Measurements from ENCODE around the gene GGA3. TPM values are rescaled to one million over a fixed set of nuclear protein-coding genes. Genes with fewer than 3 reads are reported as not detected.
"Not testable (repeated sequence)": the region's sequence is repeated elsewhere in the genome, so short reads cannot be mapped to it uniquely, and the experiment has no call there.

Gene GGA3
- total RNA-seq, 2 experiments from 2014 or later: 80.2 to 86.1 TPM

DNA sequence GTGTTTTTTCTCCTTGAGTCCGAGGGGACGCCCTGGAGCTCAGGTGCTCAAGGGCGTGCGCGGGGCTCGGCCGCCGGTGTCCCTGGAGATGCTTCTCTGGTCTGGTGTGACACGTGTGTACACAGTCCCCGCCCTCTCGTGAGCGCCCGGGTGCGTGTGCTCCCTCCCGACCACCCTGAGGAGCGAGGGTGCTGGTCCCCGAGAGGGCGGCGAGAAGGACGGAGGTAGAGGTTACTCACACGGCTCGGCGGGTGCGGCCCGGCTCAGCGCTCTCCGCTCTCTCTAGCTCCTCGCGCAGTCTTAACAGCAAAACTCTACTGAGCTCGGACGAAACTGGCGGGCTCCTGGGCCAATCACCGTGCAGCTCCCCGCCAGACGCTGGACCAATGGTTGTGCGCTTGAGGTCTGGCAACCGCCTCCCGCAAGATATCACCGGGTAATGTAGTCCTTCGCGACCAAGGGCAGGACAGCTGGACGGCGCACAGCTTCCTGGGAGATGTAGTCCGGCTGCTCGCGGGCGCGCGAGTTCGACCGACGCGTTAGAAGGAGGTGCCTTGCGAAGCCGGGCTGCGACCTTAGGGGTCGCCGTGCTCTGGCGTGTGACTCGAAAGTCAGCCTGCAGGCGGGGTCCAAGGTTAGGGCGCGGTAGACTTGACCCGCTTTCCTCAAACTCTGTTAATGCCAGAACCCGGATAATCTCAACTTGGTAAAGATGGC, 27.9 kb upstream of the GGA3 start, which contains the start of gene SLC25A19:
Gene SLC25A19 (minus strand): TSS at position 319 of the 717 bp plus-strand sequence. CDS start 2,669 bp downstream, outside the sequence.
- ChIA-PET POLR2A (interaction anchor here (0.7 to 1.8 kb wide), 5 partner anchors 15 to 123 kb away, joined by 3 to 20 read pairs (median 7); partner anchors contain the start of gene MIF4GD), CTCF (interaction anchor here (0.6 to 3.0 kb wide), 14 partner anchors 8 to 235 kb away, joined by 3 to 50 read pairs (median 4); partner anchors contain the start of genes GGA3, MIF4GD and MRPS7)
- Mint-ChIP-seq H3K27ac (peak within 1 kb of the TSS; percentile 100), H3K36me3 (ENCODE audit: low read depth) (peaks cover 10% of the 10 kb centered on the region), H3K4me3 (peak within 1 kb of the TSS; percentile 98), H3K4me1 (peaks cover 22% of the 10 kb centered on the region), H3K27me3 (no peaks in the 10 kb centered on the region), H3K9me3 (no peaks in the 10 kb centered on the region)
- peak; percentile 99 for DNase-seq

GRCh38 chr17:75288770-75289114, 27.3 kb upstream of the GGA3 start:
- peak overlapping the region; percentile 100 for H3K27ac Mint-ChIP-seq
- H3K9me3 Mint-ChIP-seq: no peaks in the 10 kb centered on the region
- H3K4me3 Mint-ChIP-seq: peak overlapping the region; percentile 98
- CTCF ChIA-PET: interaction anchor here (0.6 to 3.0 kb wide), 12 partner anchors 9 to 235 kb away, joined by 3 to 50 read pairs (median 4); partner anchors contain the start of genes GGA3 and MIF4GD
- peaks cover 11% of the 10 kb centered on the region for H3K36me3 Mint-ChIP-seq (ENCODE audit: low read depth)
- peaks cover 21% of the 10 kb centered on the region for H3K4me1 Mint-ChIP-seq
- POLR2A ChIA-PET: interaction anchor here (0.7 to 1.8 kb wide), 5 partner anchors 14 to 124 kb away, joined by 3 to 20 read pairs (median 7); partner anchors contain the start of gene MIF4GD
- peak; percentile 62 for DNase-seq
- H3K27me3 Mint-ChIP-seq: no peaks in the 10 kb centered on the region

DNA sequence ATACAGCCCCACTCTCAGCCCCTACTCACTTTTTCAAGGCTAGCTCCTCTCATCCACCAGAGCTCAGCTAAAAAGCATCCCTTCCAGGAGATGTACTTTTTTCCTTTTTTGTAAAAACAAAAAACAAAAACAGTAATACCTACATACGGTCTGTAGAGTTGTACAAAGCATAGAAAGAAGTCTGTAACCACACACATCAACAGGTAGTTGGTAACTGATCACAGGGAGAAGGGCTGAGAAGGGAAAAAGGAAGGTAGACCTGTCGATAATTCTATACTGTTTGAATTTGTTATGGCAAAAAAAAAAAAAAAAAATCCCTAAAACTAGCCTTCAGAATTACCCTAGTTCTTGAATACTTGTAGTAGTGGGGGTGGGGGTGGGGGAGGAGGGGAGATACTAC, 27.0 kb upstream of the GGA3 start:
- Mint-ChIP-seq H3K9me3 (no peaks in the 10 kb centered on the region), H3K4me1 (peaks cover 21% of the 10 kb centered on the region)
- CTCF ChIA-PET: interaction anchor here (0.6 to 3.0 kb wide), 9 partner anchors 9 to 235 kb away, joined by 3 to 50 read pairs (median 3); partner anchors contain the start of genes GGA3 and MIF4GD

GRCh38 chr17:75287221-75287620, 25.8 kb upstream of the GGA3 start:
- Mint-ChIP-seq H3K27ac (peak overlapping the region; percentile 100), H3K9me3 (no peaks in the 10 kb centered on the region), H3K4me1 (peaks cover 21% of the 10 kb centered on the region), H3K4me3 (peak overlapping the region; percentile 25), H3K27me3 (no peaks in the 10 kb centered on the region), H3K36me3 (ENCODE audit: low read depth) (peaks cover 17% of the 10 kb centered on the region)
- POLR2A ChIA-PET: no interaction called here
- DNase-seq: no peak
- CTCF ChIA-PET: interaction anchor here (1.1 to 3.7 kb wide), 2 partner anchors 16 to 47 kb away, joined by 3 to 27 read pairs; partner anchors contain the start of gene MIF4GD

More for the DNA sequence above, 27.0 kb upstream of the GGA3 start:
- Mint-ChIP-seq H3K27ac (peak overlapping the region; percentile 100), H3K4me3 (peak overlapping the region; percentile 98), H3K27me3 (no peaks in the 10 kb centered on the region), H3K36me3 (ENCODE audit: low read depth) (peaks cover 15% of the 10 kb centered on the region)
- DNase-seq: no peak
- POLR2A ChIA-PET: interaction anchor here (1.8 kb wide), 1 partner anchor 18 kb away, joined by 20 read pairs; the partner anchor contains the start of gene MIF4GD

- no peak overlapping the region for H3K27ac Mint-ChIP-seq
- ChIA-PET POLR2A (no interaction called here), CTCF (interaction anchor here (0.7 to 3.7 kb wide), 3 partner anchors 14 to 468 kb away, joined by 3 to 27 read pairs (median 3); partner anchors contain the start of gene MIF4GD)
- no peaks in the 10 kb centered on the region for H3K27me3 Mint-ChIP-seq
- peaks cover 16% of the 10 kb centered on the region for H3K4me1 Mint-ChIP-seq
- DNase-seq: no peak
- no peaks in the 10 kb centered on the region for H3K9me3 Mint-ChIP-seq
- H3K36me3 Mint-ChIP-seq (ENCODE audit: low read depth): peaks cover 17% of the 10 kb centered on the region
- H3K4me3 Mint-ChIP-seq: no peak overlapping the region
Observed at GRCh38 chr17:75285123-75285522, 23.7 kb upstream of the GGA3 start.

GRCh38 chr17:75280189-75280588, 18.8 kb upstream of the GGA3 start:
- H3K4me3 Mint-ChIP-seq, H3K27ac Mint-ChIP-seq, H3K9me3 Mint-ChIP-seq, H3K4me1 Mint-ChIP-seq, H3K27me3 Mint-ChIP-seq, DNase-seq, POLR2A ChIA-PET: not testable (repeated sequence)
- peaks cover 15% of the 10 kb centered on the region for H3K36me3 Mint-ChIP-seq (ENCODE audit: low read depth)
- CTCF ChIA-PET: interaction anchor here (1.1 to 4.5 kb wide), 2 partner anchors 9 to 18 kb away, joined by 4 to 35 read pairs; partner anchors contain the start of gene MIF4GD

GRCh38 chr17:75277664-75278071, 16.3 kb upstream of the GGA3 start:
- ChIA-PET CTCF (interaction anchor here (1.4 to 2.1 kb wide), 2 partner anchors 11 to 17 kb away, joined by 4 to 14 read pairs; partner anchors contain the start of genes GGA3, MRPS7 and SLC25A19), POLR2A (interaction anchor here (0.5 kb wide), 1 partner anchor 86 kb away, joined by 3 read pairs; no protein-coding TSS in a partner anchor)
- Mint-ChIP-seq H3K4me3 (no peak overlapping the region), H3K9me3 (no peaks in the 10 kb centered on the region), H3K4me1 (peaks cover 13% of the 10 kb centered on the region), H3K36me3 (ENCODE audit: low read depth) (peaks cover 18% of the 10 kb centered on the region), H3K27ac (no peak overlapping the region), H3K27me3 (no peaks in the 10 kb centered on the region)
- no peak for DNase-seq

DNA sequence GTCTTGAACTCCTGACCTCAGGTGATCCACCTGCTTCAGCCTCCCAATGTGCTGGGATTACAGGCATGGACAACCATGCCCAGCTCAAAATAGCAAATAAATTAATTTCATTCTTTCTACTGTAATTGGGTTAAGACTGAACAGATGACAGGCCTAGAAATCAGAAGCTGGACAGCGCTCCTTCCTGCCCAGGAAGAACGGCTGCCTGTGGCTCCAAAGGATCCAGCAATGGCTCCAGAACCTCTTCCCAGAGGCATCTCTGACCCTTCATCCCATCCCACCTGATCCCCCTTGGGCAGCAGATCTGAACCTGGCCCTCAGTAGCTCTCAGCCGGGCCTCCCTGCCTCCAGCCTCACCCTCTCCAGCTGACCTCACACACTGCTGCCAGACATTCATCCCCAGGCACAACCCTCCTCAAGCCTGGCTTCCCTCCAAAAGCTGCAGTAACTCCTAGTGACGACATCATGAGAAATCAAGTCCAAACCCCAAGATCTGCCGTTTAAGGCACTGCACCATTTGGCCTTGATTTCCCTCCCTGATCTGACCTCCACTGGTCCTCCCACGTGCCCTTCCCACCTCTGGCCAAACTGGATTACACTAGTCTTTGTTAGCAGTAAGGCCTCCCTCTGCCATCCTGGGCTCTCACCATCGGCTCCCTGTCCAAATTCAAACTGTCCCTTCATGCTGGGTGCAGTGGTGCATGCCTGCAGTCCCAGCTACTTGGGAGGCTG, 12.7 kb upstream of the GGA3 start:
- H3K9me3 Mint-ChIP-seq: no peaks in the 10 kb centered on the region
- no peak for DNase-seq
- POLR2A ChIA-PET: interaction anchor here (1.2 kb wide), 1 partner anchor 15 kb away, joined by 3 read pairs; the partner anchor contains the start of gene SLC25A19
- peaks cover 20% of the 10 kb centered on the region for H3K36me3 Mint-ChIP-seq (ENCODE audit: low read depth)
- peaks cover 27% of the 10 kb centered on the region for H3K4me1 Mint-ChIP-seq
- H3K4me3 Mint-ChIP-seq: no peak overlapping the region
- no peaks in the 10 kb centered on the region for H3K27me3 Mint-ChIP-seq
- CTCF ChIA-PET: interaction anchor here (1.1 kb wide), 1 partner anchor 13 kb away, joined by 3 read pairs; the partner anchor contains the start of genes GGA3 and MRPS7
- H3K27ac Mint-ChIP-seq: no peak overlapping the region

DNA sequence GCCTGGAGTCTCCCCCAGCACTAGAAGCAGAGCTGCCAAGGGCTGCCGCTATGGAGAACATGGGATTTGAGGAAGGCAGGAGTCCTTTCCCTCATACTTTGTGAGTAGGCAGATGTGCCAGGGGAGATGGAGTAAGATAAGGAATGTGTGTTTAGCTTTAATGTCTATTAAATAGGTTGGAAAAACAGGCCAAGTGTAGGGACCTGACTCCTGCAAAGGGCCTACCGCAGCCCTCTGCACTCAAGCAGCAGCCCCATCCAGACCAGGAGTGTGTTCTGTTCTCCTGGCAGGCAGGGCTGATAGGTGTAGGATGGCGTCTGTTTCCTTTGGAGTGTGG, 11.4 kb upstream of the GGA3 start:
- ChIA-PET POLR2A (no interaction called here), CTCF (interaction anchor here (0.6 to 4.4 kb wide), 7 partner anchors 11 to 1504 kb away, joined by 3 to 115 read pairs (median 10); partner anchors contain the start of genes GGA3, MRPS7 and SLC25A19)
- no peaks in the 10 kb centered on the region for H3K9me3 Mint-ChIP-seq
- peak overlapping the region; percentile 84 for H3K27ac Mint-ChIP-seq
- peak overlapping the region; percentile 78 for H3K4me3 Mint-ChIP-seq
- peaks cover 35% of the 10 kb centered on the region for H3K4me1 Mint-ChIP-seq
- H3K27me3 Mint-ChIP-seq: no peaks in the 10 kb centered on the region
- DNase-seq: no peak
- peaks cover 20% of the 10 kb centered on the region for H3K36me3 Mint-ChIP-seq (ENCODE audit: low read depth)

DNA sequence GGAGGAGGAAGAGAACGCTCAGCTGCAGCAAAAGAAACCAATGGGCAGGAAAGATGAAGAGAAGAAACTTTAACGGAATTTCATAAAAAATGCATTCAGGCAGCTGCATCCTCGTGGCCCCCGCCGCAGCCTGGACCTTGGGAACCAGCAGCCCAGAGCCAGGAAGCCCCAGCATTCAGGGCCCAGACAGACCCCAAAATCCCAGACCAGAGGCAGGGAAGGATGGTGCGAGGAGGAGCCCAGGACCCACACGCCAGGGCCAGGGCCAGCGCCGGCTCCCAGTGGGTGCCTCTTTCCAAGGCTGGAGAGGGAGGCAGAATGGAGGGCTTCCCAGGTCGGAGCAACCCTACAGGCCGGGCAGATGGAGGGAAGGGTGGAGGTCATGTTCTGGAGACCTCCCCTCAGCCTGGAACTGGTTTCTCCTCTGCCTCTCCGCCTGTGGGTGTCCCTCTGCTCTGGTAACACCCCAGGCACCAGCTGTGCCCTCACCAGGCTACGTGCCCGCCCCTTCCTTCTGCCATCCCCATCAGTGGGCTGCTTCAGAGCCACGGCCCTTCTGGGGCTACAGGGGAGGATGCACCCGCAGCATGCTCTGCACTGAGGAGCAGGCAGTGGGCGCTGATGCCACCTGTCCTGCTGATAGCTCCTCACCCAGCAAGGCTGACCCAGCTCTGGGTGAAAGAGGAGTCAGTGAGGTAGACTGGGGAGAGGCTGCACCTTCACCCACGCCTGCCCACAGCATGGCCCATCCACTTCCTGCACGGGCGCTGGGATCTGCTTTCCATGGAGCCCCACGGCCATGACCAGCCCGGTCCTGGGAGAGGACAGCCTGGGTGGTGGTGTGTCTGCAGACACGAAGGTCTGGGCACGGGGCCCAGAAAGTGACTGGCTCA, 10.8 kb upstream of the GGA3 start:
- peak overlapping the region; percentile 84 for H3K27ac Mint-ChIP-seq
- H3K4me3 Mint-ChIP-seq: peak overlapping the region; percentile 78
- ChIA-PET CTCF (interaction anchor here (0.6 to 4.4 kb wide), 21 partner anchors 9 to 318 kb away, joined by 3 to 115 read pairs (median 4); partner anchors contain the start of genes GGA3, GRB2, MRPS7 and SLC25A19), POLR2A (no interaction called here)
- no peak for DNase-seq
- H3K9me3 Mint-ChIP-seq: no peaks in the 10 kb centered on the region
- peaks cover 18% of the 10 kb centered on the region for H3K36me3 Mint-ChIP-seq (ENCODE audit: low read depth)
- no peaks in the 10 kb centered on the region for H3K27me3 Mint-ChIP-seq
- H3K4me1 Mint-ChIP-seq: peaks cover 35% of the 10 kb centered on the region

- Mint-ChIP-seq H3K4me3 (peak overlapping the region; percentile 78), H3K36me3 (ENCODE audit: low read depth) (peaks cover 23% of the 10 kb centered on the region), H3K27me3 (no peaks in the 10 kb centered on the region), H3K9me3 (no peaks in the 10 kb centered on the region), H3K4me1 (peaks cover 35% of the 10 kb centered on the region), H3K27ac (peak overlapping the region; percentile 84)
- ChIA-PET CTCF (interaction anchor here (0.6 to 4.4 kb wide), 71 partner anchors 10 to 466 kb away, joined by 3 to 115 read pairs (median 4); partner anchors contain the start of genes CDR2L, FDXR, GGA3 and GRB2), POLR2A (interaction anchor here (0.6 to 1.8 kb wide), 6 partner anchors 9 to 141 kb away, joined by 3 to 20 read pairs (median 6); partner anchors contain the start of genes GGA3, GRB2 and SLC25A19)
- DNase-seq: peak; percentile 85
Observed at GRCh38 chr17:75271233-75271954, 10.0 kb upstream of the GGA3 start.
